Measurements from ENCODE around the gene SNX4. TPM values are rescaled to one million over a fixed set of nuclear protein-coding genes. Genes with fewer than 3 reads are reported as not detected.
"Not testable (repeated sequence)": the region's sequence is repeated elsewhere in the genome, so short reads cannot be mapped to it uniquely, and the experiment has no call there.

Gene SNX4
- total RNA-seq, result 10 to 100 TPM; 45.0 to 59.7 TPM

DNA sequence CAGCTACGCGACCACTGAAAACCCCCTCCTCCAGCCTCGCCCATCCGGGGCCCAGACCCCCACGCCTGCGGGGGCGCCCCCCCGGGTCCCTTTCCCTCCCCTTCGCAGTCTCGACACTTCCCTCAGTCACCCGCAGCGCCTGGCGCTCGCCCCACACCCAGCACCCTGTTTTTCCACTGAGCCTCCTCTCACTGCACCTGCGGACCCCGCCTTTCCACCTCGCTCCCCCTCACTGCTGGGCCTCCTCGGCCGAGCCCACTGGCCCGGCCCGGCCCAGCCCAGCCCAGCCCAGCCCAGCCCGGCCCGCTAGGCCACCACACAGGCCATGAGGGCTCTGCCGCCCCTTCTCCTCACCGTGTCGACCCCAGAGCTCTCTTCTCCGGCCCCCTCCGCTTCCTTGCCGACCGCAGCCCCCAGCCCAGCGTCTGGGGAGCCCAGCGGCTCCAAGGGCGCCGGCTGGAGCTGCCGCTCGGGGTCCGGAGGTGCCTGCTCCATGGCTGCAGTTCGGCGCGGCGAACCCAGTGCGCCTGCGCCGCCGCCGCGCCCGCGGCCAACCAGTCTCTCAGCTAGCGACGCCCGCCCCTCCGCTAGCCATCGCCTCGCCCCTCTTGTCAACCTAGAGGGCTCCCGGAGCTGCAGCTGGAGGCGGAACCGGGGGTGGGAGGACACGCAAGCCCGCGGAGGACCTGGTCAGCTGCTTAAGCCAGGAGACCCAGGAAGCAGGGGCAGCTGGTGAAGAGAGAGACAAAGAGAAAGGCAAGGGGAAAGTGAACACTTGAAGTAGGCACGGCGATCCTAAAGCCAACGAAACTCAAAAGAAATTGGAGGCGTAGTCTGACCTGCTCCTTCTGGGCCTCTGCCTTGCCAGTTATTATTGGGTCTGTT lies at the start of gene SNX4:
Gene SNX4 (minus strand): TSS at position 525 of the 885 bp plus-strand sequence. CDS start 30 bp downstream, at position 495.
- DNase-seq, result peak; percentile 94
- Histone ChIP-seq H3K36me3 (no peaks in the 10 kb centered on the region), H3K4me3 (peak within 1 kb of the TSS; percentile 98), H3K9me3 (no peaks in the 10 kb centered on the region), H3K27ac (peak within 1 kb of the TSS; percentile 72), H3K4me1 (peaks cover 12% of the 10 kb centered on the region), H3K9ac (ENCODE audit: low read depth in 2 of 2, low read length in 2 of 2) (peak within 1 kb of the TSS; percentile 92 to 95), H3K27me3 (no peaks in the 10 kb centered on the region)
- intact Hi-C loops (cut with DNase I), result no loop called here
- TF ChIP-seq, protein P1, sequence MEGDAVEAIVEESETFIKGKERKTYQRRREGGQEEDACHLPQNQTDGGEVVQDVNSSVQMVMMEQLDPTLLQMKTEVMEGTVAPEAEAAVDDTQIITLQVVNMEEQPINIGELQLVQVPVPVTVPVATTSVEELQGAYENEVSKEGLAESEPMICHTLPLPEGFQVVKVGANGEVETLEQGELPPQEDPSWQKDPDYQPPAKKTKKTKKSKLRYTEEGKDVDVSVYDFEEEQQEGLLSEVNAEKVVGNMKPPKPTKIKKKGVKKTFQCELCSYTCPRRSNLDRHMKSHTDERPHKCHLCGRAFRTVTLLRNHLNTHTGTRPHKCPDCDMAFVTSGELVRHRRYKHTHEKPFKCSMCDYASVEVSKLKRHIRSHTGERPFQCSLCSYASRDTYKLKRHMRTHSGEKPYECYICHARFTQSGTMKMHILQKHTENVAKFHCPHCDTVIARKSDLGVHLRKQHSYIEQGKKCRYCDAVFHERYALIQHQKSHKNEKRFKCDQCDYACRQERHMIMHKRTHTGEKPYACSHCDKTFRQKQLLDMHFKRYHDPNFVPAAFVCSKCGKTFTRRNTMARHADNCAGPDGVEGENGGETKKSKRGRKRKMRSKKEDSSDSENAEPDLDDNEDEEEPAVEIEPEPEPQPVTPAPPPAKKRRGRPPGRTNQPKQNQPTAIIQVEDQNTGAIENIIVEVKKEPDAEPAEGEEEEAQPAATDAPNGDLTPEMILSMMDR (IDR thresholded peaks at IDR 0.05), result no peak

DNA sequence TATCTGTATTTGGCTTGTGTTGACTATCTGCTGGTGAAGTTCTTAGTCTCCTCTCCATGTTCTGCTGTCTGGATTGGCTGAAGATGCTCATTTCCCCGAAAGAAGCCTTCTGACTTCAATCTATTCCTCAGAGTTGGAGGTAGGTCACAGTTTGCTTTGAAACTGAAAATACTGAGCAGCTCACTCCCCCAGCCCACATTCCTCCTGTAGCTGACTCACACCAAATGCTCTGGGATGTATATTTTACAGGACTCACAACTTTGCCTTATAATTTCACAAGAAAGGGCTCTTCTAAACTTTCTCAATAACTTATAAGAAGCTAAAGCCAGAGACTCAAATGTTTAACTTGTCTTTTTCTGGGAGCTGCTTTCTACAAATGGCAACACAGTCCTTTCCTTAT lies 36.3 kb upstream of the SNX4 start:
- Histone ChIP-seq H3K27ac (no peak overlapping the region), H3K4me3 (no peak overlapping the region), H3K4me1 (no peaks in the 10 kb centered on the region), H3K36me3 (peaks cover 13% of the 10 kb centered on the region), H3K9me3 (no peaks in the 10 kb centered on the region), H3K9ac (ENCODE audit: low read depth in 2 of 2, low read length in 2 of 2) (no peak overlapping the region), H3K27me3 (no peaks in the 10 kb centered on the region)
- TF ChIP-seq, protein P1 (IDR thresholded peaks at IDR 0.05), result no peak
- intact Hi-C loops (cut with DNase I), result loop anchor here (10.0 kb wide), 1 partner anchor 92 kb away; no protein-coding TSS in a partner anchor
- no peak for DNase-seq

DNA sequence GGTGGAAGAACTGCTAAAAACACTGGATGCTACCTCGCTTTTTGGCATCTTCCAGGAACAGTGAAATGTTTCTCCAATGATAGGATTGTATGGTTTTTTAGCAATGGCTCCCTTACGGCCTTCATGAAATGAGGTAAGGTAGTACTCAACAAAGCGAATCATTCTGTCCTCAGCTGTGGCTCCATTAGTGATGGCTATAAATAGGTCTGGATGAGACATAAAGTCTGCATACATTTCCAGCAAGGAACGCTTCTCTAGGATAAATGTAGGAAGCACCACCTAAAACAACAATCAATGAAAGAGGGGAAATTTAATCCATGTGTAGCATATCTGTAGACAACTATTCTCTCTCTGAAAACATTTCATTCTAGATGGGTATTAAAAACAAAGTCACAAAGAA lies 32.4 kb upstream of the SNX4 start:
- H3K27ac ChIP-seq, result no peak overlapping the region
- DNase-seq, result no peak
- intact Hi-C loops (cut with DNase I), result loop anchor here (10.0 kb wide), 1 partner anchor 88 kb away; no protein-coding TSS in a partner anchor
- TF ChIP-seq, protein P1 (IDR thresholded peaks at IDR 0.05), result no peak
- no peak overlapping the region for H3K4me3 ChIP-seq
- H3K36me3 ChIP-seq, result peaks cover 6% of the 10 kb centered on the region
- no peaks in the 10 kb centered on the region for H3K4me1 ChIP-seq
- H3K27me3 ChIP-seq, result no peaks in the 10 kb centered on the region
- H3K9ac ChIP-seq (ENCODE audit: low read depth in 2 of 2, low read length in 2 of 2), result no peak overlapping the region
- H3K9me3 ChIP-seq, result no peaks in the 10 kb centered on the region

DNA sequence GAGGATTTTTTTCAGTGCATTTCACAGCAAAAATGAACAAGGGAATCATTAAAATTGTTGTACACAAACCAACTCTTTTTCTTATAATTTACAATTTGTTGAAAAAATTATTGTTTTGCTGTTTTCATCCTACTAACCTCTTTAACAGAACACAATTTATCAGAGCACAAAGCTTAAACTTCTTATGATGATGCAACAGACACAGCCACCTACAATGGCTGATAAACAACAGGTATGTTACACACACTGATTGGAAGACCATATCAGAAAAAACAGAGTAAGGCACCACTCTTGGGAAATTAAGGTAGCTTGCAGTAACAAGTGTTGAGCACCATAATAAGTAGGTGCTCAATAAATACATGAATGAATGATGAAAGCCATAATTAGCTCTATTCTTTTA lies 8.9 kb upstream of the SNX4 start:
- H3K4me1 ChIP-seq, result no peaks in the 10 kb centered on the region
- intact Hi-C loops (cut with DNase I), result no loop called here
- no peak for DNase-seq
- no peaks in the 10 kb centered on the region for H3K27me3 ChIP-seq
- no peak overlapping the region for H3K9ac ChIP-seq (ENCODE audit: low read depth in 2 of 2, low read length in 2 of 2)
- no peaks in the 10 kb centered on the region for H3K36me3 ChIP-seq
- TF ChIP-seq, protein P1 (IDR thresholded peaks at IDR 0.05), result no peak
- H3K9me3 ChIP-seq, result no peaks in the 10 kb centered on the region
- no peak overlapping the region for H3K4me3 ChIP-seq
- no peak overlapping the region for H3K27ac ChIP-seq

DNA sequence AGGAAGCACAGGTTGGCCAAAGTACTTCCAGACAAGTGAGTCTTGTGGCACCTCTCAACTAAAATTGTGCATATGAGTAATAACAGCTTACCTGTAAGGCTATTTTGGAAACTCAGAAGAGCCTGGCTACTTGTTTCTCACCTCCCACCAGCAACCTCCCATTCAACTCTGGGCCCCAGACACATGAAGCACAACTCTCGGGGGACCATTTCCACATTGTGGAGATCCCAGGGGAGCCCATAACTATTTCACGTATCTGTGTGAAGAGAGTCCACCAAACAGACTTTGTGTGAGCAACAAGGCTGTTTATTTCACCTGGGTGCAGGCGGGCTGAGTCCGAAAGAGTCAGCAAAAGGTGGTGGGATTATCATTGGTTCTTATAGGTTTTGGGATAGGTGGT lies 5.2 kb upstream of the SNX4 start:
- DNase-seq, result no peak
- Histone ChIP-seq H3K4me1 (no peaks in the 10 kb centered on the region), H3K27ac (no peak overlapping the region), H3K4me3 (no peak overlapping the region), H3K9ac (ENCODE audit: low read depth in 2 of 2, low read length in 2 of 2) (no peak overlapping the region), H3K9me3 (no peaks in the 10 kb centered on the region), H3K27me3 (no peaks in the 10 kb centered on the region), H3K36me3 (no peaks in the 10 kb centered on the region)
- TF ChIP-seq, protein P1 (IDR thresholded peaks at IDR 0.05), result no peak
- intact Hi-C loops (cut with DNase I), result no loop called here

DNA sequence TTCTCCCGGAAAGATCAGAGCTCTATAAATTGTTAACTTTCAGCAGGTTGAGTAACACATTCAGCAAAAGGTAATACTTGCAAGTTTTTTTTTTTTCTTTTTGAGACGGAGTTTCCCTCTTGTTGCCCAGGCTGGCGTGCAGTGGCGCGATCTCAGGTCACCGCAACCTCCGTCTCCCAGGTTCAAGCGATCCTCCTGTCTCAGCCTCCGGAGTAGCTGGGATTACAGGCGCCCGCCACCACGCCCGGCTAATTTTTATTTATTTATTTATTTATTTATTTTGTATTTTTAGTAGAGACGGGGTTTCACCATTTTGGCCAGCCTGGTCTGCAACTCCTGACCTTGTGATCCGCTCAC lies 539 bp upstream of the SNX4 start:
- peak overlapping the region; percentile 92 to 95 for H3K9ac ChIP-seq (ENCODE audit: low read depth in 2 of 2, low read length in 2 of 2)

More for the DNA sequence above, 539 bp upstream of the SNX4 start:
- intact Hi-C loops (cut with DNase I); H3K9me3 ChIP-seq; DNase-seq; H3K36me3 ChIP-seq; H3K27me3 ChIP-seq: not testable (repeated sequence)
- H3K4me3 ChIP-seq, result peak overlapping the region; percentile 98
- H3K27ac ChIP-seq, result peak overlapping the region; percentile 72
- H3K4me1 ChIP-seq, result peaks cover 12% of the 10 kb centered on the region

Data from colonic mucosa (tissue), 4 donors.